Loucy (cell line): ENCODE data around the gene RSU1.

Source experiments
- H2AFZ ChIP-seq: fragments of 200-600 bp; sonication (generic); 2 replicates; pipeline ENCODE4 v1.6.0; 2016; ENCODE audit warnings: antibody characterized with exemption, mild to moderate bottlenecking, low read length, moderate library complexity
- H3F3A ChIP-seq: fragments of 200-600 bp; 2 replicates; pipeline ENCODE4 v1.6.0; 2016; ENCODE audit warnings: antibody characterized with exemption, low read depth, mild to moderate bottlenecking
- H3K27me3 ChIP-seq: fragments of 200-600 bp; sonication (generic); 2 replicates; pipeline ENCODE4 v1.6.1; 2014; ENCODE audit warnings: low read length, mild to moderate bottlenecking; ENCODE audit not compliant: insufficient read depth, poor library complexity, severe bottlenecking
- H3K36me3 ChIP-seq: fragments of 200-600 bp; sonication (generic); 2 replicates; pipeline ENCODE4 v1.6.1; 2016; ENCODE audit warnings: low read length; ENCODE audit not compliant: insufficient read depth
- H3K4me1 ChIP-seq: fragments of 200-600 bp; sonication (generic); 2 replicates; pipeline ENCODE4 v1.5.1; 2014; ENCODE audit warnings: low read length, mild to moderate bottlenecking; ENCODE audit not compliant: insufficient read depth, poor library complexity, severe bottlenecking
- H3K4me2 ChIP-seq: fragments of 200-600 bp; sonication (generic); 2 replicates; pipeline ENCODE4 v1.6.0; 2014; ENCODE audit warnings: antibody characterized with exemption, low read length, low read depth, mild to moderate bottlenecking; ENCODE audit not compliant: poor library complexity, severe bottlenecking
- H3K4me3 ChIP-seq: fragments of 200-600 bp; sonication (generic); 2 replicates; pipeline ENCODE4 v1.5.1; 2014; ENCODE audit warnings: low read length, mild to moderate bottlenecking, mixed read lengths; ENCODE audit not compliant: poor library complexity, severe bottlenecking
- H3K79me2 ChIP-seq: fragments of 200-600 bp; sonication (generic); 2 replicates; pipeline ENCODE4 v1.6.1; 2014; ENCODE audit warnings: low read length; ENCODE audit not compliant: insufficient read depth
- H3K9ac ChIP-seq: fragments of 200-600 bp; sonication (generic); 2 replicates; pipeline ENCODE4 v1.6.0; 2014; ENCODE audit warnings: mild to moderate bottlenecking, low read depth, low read length, moderate library complexity; ENCODE audit not compliant: poor library complexity, severe bottlenecking
- H3K9me2 ChIP-seq: fragments of 200-600 bp; sonication (generic); replicated peaks from 2 replicates; pipeline ENCODE4 v1.6.1; 2016; ENCODE audit warnings: low read depth, low read length, mixed read lengths
- H3K9me3 ChIP-seq: fragments of 200-600 bp; sonication (generic); 2 replicates; pipeline ENCODE4 v1.6.1; 2014; ENCODE audit warnings: mild to moderate bottlenecking, antibody characterized with exemption, low read length, low read depth; ENCODE audit not compliant: insufficient read depth
- H4K20me1 ChIP-seq: fragments of 200-600 bp; sonication (generic); 2 replicates; pipeline ENCODE4 v1.6.0; 2014; ENCODE audit warnings: antibody characterized with exemption, low read length, mild to moderate bottlenecking; ENCODE audit not compliant: insufficient read depth, poor library complexity, severe bottlenecking
- CTCF ChIP-seq: fragments of 200-600 bp; sonication (generic); conservative IDR thresholded peaks from 2 replicates; pipeline ENCODE4 v1.5.1; 2014; ENCODE audit warnings: mild to moderate bottlenecking, antibody characterized with exemption, low read length
- EZH2phosphoT487 ChIP-seq: fragments of 200-600 bp; IDR thresholded peaks from 2 replicates; pipeline ENCODE4 v1.6.1; 2018; ENCODE audit warnings: antibody characterized with exemption, mild to moderate bottlenecking, moderate library complexity, borderline replicate concordance

The RSU1 gene

GRCh38 chr10:16606923-16607322, 210.3 kb downstream of the RSU1 start:
- no peaks in the 10 kb centered on the region for H3K27me3 ChIP-seq
- no peak overlapping the region for H3K4me3 ChIP-seq
- H3K4me2 ChIP-seq: no peak overlapping the region
- H3K9me2 ChIP-seq: no peaks in the 10 kb centered on the region
- no peak overlapping the region for H2AFZ ChIP-seq
- no peaks in the 10 kb centered on the region for H3F3A ChIP-seq
- H3K36me3 ChIP-seq: no peaks in the 10 kb centered on the region
- no peak for TF ChIP-seq EZH2phosphoT487
- H3K4me1 ChIP-seq: no peaks in the 10 kb centered on the region
- peaks cover 5% of the 10 kb centered on the region for H4K20me1 ChIP-seq
- no peaks in the 10 kb centered on the region for H3K79me2 ChIP-seq
- H3K9ac ChIP-seq: no peak overlapping the region
- H3K9me3 ChIP-seq: no peaks in the 10 kb centered on the region

- peaks cover 4% of the 10 kb centered on the region for H4K20me1 ChIP-seq
- H3K4me3 ChIP-seq: no peak overlapping the region
- H3K36me3 ChIP-seq: no peaks in the 10 kb centered on the region
- H3K4me1 ChIP-seq: no peaks in the 10 kb centered on the region
- H3K79me2 ChIP-seq: no peaks in the 10 kb centered on the region
- H3K9me2 ChIP-seq: no peaks in the 10 kb centered on the region
- H3K27me3 ChIP-seq: no peaks in the 10 kb centered on the region
- no peaks in the 10 kb centered on the region for H3K9me3 ChIP-seq
- no peak overlapping the region for H3K4me2 ChIP-seq
- H3K9ac ChIP-seq: no peak overlapping the region
- TF ChIP-seq CTCF (no peak), EZH2phosphoT487 (no peak)
- no peak overlapping the region for H2AFZ ChIP-seq
- H3F3A ChIP-seq: no peaks in the 10 kb centered on the region
Observed at GRCh38 chr10:16606421-16606820, 210.8 kb downstream of the RSU1 start.

GRCh38 chr10:16603308-16603707, 213.9 kb downstream of the RSU1 start:
- Histone ChIP-seq H3K9ac (no peak overlapping the region), H2AFZ (no peak overlapping the region), H3K27me3 (no peaks in the 10 kb centered on the region), H3K4me1 (no peaks in the 10 kb centered on the region), H4K20me1 (no peaks in the 10 kb centered on the region), H3F3A (no peaks in the 10 kb centered on the region), H3K9me3 (no peaks in the 10 kb centered on the region), H3K4me3 (no peak overlapping the region), H3K36me3 (no peaks in the 10 kb centered on the region), H3K9me2 (no peaks in the 10 kb centered on the region), H3K4me2 (no peak overlapping the region), H3K79me2 (no peaks in the 10 kb centered on the region)
- TF ChIP-seq CTCF: no peak
- no peak for TF ChIP-seq EZH2phosphoT487

- Histone ChIP-seq H2AFZ (no peak overlapping the region), H3K9me2 (no peaks in the 10 kb centered on the region), H3K27me3 (no peaks in the 10 kb centered on the region), H4K20me1 (no peaks in the 10 kb centered on the region), H3K4me1 (no peaks in the 10 kb centered on the region), H3K4me2 (no peak overlapping the region), H3K36me3 (no peaks in the 10 kb centered on the region; the same call in 1 of the 2 replicates), H3K9me3 (no peaks in the 10 kb centered on the region), H3F3A (no peaks in the 10 kb centered on the region), H3K79me2 (no peaks in the 10 kb centered on the region), H3K9ac (no peak overlapping the region), H3K4me3 (no peak overlapping the region)
- TF ChIP-seq EZH2phosphoT487 (no peak), CTCF (no peak)
Observed at GRCh38 chr10:16602104-16602775, 215.0 kb downstream of the RSU1 start.
